Progenitor cell of endocrine pancreas (in vitro differentiated cells): ENCODE data around the gene SRSF2. TPM values are rescaled to one million over a fixed set of nuclear protein-coding genes. Genes with fewer than 3 reads are reported as not detected.

Experiments
- DNase-seq: peaks from one replicate; pipeline ENCODE4 v3.0.0; 2021; ENCODE audit warnings: low spot score; ENCODE audit not compliant: unreplicated experiment
- H3K27ac Mint-ChIP-seq: 2 replicates; pipeline ENCODE4 v1.8.0; 2021; ENCODE audit warnings: mild to moderate bottlenecking, moderate library complexity, mixed read lengths
- H3K27me3 Mint-ChIP-seq: 2 replicates; pipeline ENCODE4 v1.8.0; 2021; ENCODE audit warnings: mixed read lengths
- H3K36me3 Mint-ChIP-seq: 2 replicates; pipeline ENCODE4 v1.8.0; 2022; ENCODE audit warnings: mixed read lengths; ENCODE audit not compliant: insufficient read depth
- H3K4me1 Mint-ChIP-seq: 2 replicates; pipeline ENCODE4 v1.8.0; 2021; ENCODE audit warnings: low read depth, mixed read lengths
- H3K4me3 Mint-ChIP-seq: 2 replicates; pipeline ENCODE4 v1.8.0; 2021; ENCODE audit warnings: low read depth, mild to moderate bottlenecking, moderate library complexity, mixed read lengths
- H3K9me3 Mint-ChIP-seq: 2 replicates; pipeline ENCODE4 v1.8.0; 2021; ENCODE audit warnings: low read depth, mixed read lengths
- total RNA-seq: library from RNA; stranded (reverse); gene quantifications from 2 replicates; pipeline ENCODE4 v1.2.1, GENCODE V29; 2021
- TF ChIP-seq, protein P1 (sequence below): fragments of 200-600 bp; sonication (generic); IDR thresholded peaks from one replicate; pipeline ENCODE4 v1.5.0; 2021; ENCODE audit warnings: antibody characterized with exemption, mild to moderate bottlenecking; ENCODE audit not compliant: unreplicated experiment

Gene SRSF2
- total RNA-seq, 1 donor from 2014 or later: 265 TPM

DNA sequence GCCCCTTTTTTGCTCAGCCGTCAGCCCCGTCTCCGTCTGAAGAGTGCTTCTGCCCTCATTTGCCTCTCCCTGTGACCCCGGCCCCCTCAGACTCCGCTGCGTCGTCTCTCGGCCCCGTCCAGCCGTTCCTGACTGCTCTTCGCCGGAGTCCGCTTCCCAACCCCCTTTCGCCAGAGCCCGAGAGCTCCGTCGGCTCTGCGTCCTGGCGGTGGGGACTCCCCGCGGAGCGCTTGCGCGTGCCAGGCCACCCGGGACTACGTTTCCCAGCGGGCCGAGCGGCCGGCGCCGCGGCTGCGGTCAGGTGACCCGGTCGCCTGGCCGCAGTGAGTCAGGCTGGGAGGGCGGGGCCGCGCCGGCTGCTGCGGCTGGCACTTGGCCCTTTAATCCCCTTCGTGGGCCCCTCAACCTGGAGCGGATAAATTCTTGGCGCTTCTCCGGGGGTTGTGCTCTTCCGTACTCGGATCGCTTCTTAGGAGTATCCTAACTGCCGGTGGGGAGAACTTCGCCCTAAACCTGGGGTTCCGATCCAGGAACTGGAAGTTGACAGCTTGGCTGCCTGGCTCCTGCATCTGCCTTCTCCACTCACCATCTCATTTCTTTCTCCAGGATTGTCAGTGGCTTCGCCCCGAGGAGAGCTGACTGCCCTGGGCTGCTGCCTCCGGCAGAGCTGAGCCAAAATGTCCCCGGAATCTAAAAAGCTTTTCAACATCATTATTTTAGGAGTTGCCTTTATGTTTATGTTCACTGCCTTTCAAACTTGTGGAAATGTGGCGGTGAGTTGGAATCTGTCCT lies 741 bp upstream of the SRSF2 start, which contains the start of gene MFSD11:
Gene MFSD11 (plus strand): TSS at position 444 of the 792 bp plus-strand sequence. CDS start 234 bp downstream, at position 678.
- Mint-ChIP-seq H3K27ac (peak within 1 kb of the TSS; percentile 99), H3K9me3 (no peaks in the 10 kb centered on the region), H3K4me3 (peak within 1 kb of the TSS; percentile 94), H3K27me3 (no peaks in the 10 kb centered on the region), H3K36me3 (peaks cover 29% of the 10 kb centered on the region), H3K4me1 (peaks cover 37% of the 10 kb centered on the region)
- TF ChIP-seq, protein P1, sequence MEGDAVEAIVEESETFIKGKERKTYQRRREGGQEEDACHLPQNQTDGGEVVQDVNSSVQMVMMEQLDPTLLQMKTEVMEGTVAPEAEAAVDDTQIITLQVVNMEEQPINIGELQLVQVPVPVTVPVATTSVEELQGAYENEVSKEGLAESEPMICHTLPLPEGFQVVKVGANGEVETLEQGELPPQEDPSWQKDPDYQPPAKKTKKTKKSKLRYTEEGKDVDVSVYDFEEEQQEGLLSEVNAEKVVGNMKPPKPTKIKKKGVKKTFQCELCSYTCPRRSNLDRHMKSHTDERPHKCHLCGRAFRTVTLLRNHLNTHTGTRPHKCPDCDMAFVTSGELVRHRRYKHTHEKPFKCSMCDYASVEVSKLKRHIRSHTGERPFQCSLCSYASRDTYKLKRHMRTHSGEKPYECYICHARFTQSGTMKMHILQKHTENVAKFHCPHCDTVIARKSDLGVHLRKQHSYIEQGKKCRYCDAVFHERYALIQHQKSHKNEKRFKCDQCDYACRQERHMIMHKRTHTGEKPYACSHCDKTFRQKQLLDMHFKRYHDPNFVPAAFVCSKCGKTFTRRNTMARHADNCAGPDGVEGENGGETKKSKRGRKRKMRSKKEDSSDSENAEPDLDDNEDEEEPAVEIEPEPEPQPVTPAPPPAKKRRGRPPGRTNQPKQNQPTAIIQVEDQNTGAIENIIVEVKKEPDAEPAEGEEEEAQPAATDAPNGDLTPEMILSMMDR: no peak
- peak; percentile 87 for DNase-seq

DNA sequence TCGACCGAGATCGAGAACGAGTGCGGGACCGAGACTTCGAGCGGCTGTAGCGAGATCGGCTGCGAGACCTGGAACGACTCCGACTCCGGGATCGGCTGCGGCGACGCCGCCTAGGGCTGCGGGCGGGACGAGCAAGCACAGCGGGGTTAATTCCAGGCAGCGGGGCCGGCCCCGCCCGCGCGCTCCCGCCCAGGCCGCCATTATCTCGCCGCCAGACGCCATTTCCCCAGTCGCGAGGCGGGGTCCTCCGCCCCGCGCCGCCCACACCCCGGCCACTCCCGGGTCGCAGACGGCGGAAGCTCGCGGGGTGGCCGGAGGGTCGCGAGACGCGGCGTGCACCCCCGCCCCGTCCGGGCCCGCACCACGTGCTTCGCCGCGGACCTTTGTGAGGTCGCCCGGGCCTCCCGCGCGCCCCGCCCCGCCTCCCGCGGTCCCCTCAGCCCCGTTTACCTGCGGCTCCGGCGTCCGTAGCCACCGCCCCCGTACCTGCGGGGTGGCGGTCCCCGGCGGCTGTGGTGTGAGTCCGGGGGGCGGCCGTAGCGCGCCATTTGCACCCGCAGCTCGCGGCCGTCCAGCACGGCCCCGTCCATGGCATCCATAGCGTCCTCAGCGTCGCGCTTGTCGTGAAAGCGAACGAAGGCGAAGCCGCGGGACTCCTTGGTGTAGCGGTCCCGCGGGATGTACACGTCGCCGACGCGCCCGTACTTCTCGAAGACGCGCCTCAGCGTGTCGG lies 616 bp downstream of the SRSF2 start:
- Mint-ChIP-seq H3K4me1 (peaks cover 37% of the 10 kb centered on the region), H3K27ac (peak overlapping the region; percentile 99), H3K4me3 (peak overlapping the region; percentile 99), H3K27me3 (no peaks in the 10 kb centered on the region), H3K9me3 (no peaks in the 10 kb centered on the region), H3K36me3 (peaks cover 26% of the 10 kb centered on the region)
- DNase-seq: peak; percentile 68
- TF ChIP-seq, protein P1: peak; percentile 35

DNA sequence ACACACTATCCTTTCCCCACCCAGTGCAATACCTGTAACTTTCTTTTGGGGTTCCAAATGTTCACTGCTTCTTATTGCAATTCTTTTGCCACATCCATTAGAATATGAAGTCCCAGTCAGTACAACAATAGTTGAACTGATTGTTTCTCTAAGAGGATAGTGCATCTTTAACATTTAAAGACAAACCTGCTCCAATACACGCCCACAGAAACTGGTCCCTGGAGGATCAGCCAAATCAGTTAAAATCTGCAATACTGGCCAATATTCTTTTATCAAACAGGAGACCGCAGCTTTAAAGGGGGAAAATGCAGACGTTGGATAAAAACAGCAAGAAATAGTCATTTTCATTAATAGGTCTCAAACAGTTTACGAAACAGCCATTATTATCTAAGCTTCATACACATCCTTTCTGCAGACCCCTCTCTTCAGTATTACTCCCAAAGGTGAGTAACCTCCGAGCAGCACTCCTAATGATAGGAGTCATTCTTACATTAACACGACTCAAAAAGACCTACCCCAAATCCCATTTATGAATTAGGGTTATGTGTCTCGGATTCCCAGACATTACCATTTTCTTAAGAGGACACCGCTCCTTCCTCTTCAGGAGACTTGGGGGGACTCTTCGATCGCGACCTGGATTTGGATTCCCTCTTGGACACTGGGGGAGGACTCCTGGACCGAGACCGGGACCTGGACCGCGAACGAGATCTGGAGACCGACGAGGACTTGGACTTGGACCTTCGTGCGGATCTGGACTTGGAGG lies 1.4 kb downstream of the SRSF2 start:
- H3K4me1 Mint-ChIP-seq: peaks cover 37% of the 10 kb centered on the region
- no peaks in the 10 kb centered on the region for H3K9me3 Mint-ChIP-seq
- peak overlapping the region; percentile 99 for H3K4me3 Mint-ChIP-seq
- no peak for DNase-seq
- TF ChIP-seq, protein P1: no peak
- H3K36me3 Mint-ChIP-seq: peaks cover 26% of the 10 kb centered on the region
- no peaks in the 10 kb centered on the region for H3K27me3 Mint-ChIP-seq
- H3K27ac Mint-ChIP-seq: peak overlapping the region; percentile 98

DNA sequence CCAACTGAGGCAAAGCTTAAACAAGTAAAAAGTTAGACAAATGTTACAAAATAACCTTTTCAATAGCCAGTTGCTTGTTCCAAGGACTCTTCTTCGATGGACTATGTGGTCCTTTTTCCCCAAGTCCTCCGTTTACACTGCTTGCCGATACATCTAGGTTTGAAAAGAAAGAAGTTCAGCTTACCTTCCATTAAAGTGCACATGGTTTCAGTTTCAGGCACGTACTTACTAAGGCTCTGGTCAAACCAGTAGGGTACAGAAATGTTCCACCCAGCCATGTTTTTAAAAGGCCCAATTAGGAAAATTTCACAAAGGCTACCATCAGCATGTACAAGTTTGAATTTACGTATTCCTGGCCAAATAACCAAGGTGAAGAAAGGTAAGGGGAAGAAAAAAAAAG lies 2.1 kb downstream of the SRSF2 start:
- Mint-ChIP-seq H3K36me3 (peaks cover 26% of the 10 kb centered on the region), H3K27ac (peak overlapping the region; percentile 88), H3K4me1 (peaks cover 37% of the 10 kb centered on the region), H3K9me3 (no peaks in the 10 kb centered on the region), H3K4me3 (peak overlapping the region; percentile 99), H3K27me3 (no peaks in the 10 kb centered on the region)
- no peak for DNase-seq
- TF ChIP-seq, protein P1: no peak
